Fibroblast of lung (primary cell): Measurements from ENCODE around the gene EFNA5.

Experiments used
- EZH2 ChIP-seq: IDR thresholded peaks from 2 replicates; pipeline ENCODE4 v1.5.1; 2012; ENCODE audit warnings: low read length, control low read depth, mild to moderate bottlenecking; ENCODE audit errors: missing control alignments
- TF ChIP-seq, protein P1 (sequence below), 2 donors: IDR thresholded peaks in 1 of 2; conservative IDR thresholded peaks in 1 of 2; 1 replicate in 1 of 2; 2 replicates in 1 of 2; pipeline ENCODE4 v1.5.1; 2011 to 2012; ENCODE audit warnings: low read length in 2 of 2, control low read depth in 1 of 2, inconsistent platforms in 1 of 2, low read depth in 1 of 2, mild to moderate bottlenecking in 1 of 2

- TF ChIP-seq, protein P1, sequence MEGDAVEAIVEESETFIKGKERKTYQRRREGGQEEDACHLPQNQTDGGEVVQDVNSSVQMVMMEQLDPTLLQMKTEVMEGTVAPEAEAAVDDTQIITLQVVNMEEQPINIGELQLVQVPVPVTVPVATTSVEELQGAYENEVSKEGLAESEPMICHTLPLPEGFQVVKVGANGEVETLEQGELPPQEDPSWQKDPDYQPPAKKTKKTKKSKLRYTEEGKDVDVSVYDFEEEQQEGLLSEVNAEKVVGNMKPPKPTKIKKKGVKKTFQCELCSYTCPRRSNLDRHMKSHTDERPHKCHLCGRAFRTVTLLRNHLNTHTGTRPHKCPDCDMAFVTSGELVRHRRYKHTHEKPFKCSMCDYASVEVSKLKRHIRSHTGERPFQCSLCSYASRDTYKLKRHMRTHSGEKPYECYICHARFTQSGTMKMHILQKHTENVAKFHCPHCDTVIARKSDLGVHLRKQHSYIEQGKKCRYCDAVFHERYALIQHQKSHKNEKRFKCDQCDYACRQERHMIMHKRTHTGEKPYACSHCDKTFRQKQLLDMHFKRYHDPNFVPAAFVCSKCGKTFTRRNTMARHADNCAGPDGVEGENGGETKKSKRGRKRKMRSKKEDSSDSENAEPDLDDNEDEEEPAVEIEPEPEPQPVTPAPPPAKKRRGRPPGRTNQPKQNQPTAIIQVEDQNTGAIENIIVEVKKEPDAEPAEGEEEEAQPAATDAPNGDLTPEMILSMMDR (conservative IDR thresholded peaks at IDR 0.05 in 1 of 2, IDR thresholded peaks at IDR 0.05 in 1 of 2; ENCODE audit: low read depth in 1 of 2, low read length in 2 of 2) = no peak
- no peak for TF ChIP-seq EZH2
Measured at GRCh38 chr5:107532916-107533315, 137.8 kb downstream of the EFNA5 start.
